Right cardiac atrium (tissue), 5 donors: ENCODE data around the gene TM9SF1. TPM values are rescaled to one million over a fixed set of nuclear protein-coding genes. Genes with fewer than 3 reads are reported as not detected.

Experiments used
- microRNA-seq, 2 donors: library from miRNA; unstranded; fragments of <30 nt; microRNA quantifications; one replicate each; pipeline ENCODE4 v1.2.0, GENCODE V29; 2020 to 2021
- polyA plus RNA-seq: library from polyadenylated mRNA; stranded (reverse); fragments of 200-250 nt; gene quantifications from one replicate; pipeline ENCODE4 v1.2.3, GENCODE V29; 2013
- total RNA-seq, 4 donors: library from RNA; stranded (reverse); fragmentation: NEBNext Ultra II Directional; extraction: Animal tissue kit (Norgen Biotek cat#: 25700); gene quantifications; one replicate each; pipeline ENCODE4 v1.2.1, GENCODE V29; 2021
- donor health status: healthy with polysubstance abuse.
- donor health status: DM: no; HTN: yes; CAD: no.
- donor health status: DM: no; HTN: no; CAD: no.
- donor health status: DM: no; HTN: yes; CAD: no; lungs with severe emphysema.
- donor health status: DM: yes; HTN: yes; CAD: no.

Gene TM9SF1
- total and polyA plus RNA-seq, 5 donors: 14.8 to 37.6 (median 26.5) TPM

Small RNA genes within 50 kb of the gene (microRNA-seq; reads per million reads assigned to microRNA genes)
- gene MIR7703: 0 reads per million in 2 donors

Other genes starting within 250 kb of the TM9SF1 start
Only the 30 nearest of the 35 such genes appear.
- under 1 TPM; 0.17 to 0.45 (median 0.17) TPM for gene CARMIL3, start 143.4 kb downstream of the TM9SF1 start, total RNA-seq
- 0.18 TPM for gene CARMIL3, start 143.4 kb downstream of the TM9SF1 start, polyA plus RNA-seq
- under 1 TPM in 1 of 4 donors, not detected in 3; 0.14 TPM for gene CPNE6, start 123.9 kb downstream of the TM9SF1 start, total RNA-seq
- gene CPNE6, start 123.9 kb downstream of the TM9SF1 start, polyA plus RNA-seq: 0.16 TPM
- 10 to 100 TPM in 1 of 4 donors, 1 to 10 TPM in 3; 4.0 to 11.0 (median 5.3) TPM for gene PCK2, start 101.1 kb downstream of the TM9SF1 start, total RNA-seq
- 3.5 TPM for gene PCK2, start 101.1 kb downstream of the TM9SF1 start, polyA plus RNA-seq
- gene DCAF11, start 80.7 kb downstream of the TM9SF1 start, total RNA-seq: 10 to 100 TPM; 50.6 to 70.7 (median 62.6) TPM
- 33.1 TPM for gene DCAF11, start 80.7 kb downstream of the TM9SF1 start, polyA plus RNA-seq
- 1 to 10 TPM in 3 of 4 donors, under 1 TPM in 1; 0.79 to 2.9 (median 2.4) TPM for gene NRL, start 80.5 kb downstream of the TM9SF1 start, total RNA-seq
- gene NRL, start 80.5 kb downstream of the TM9SF1 start, polyA plus RNA-seq: 2.6 TPM
- 100 to 1,000 TPM in 3 of 4 donors, 10 to 100 TPM in 1; 87.4 to 178 (median 134) TPM for gene FITM1, start 64.8 kb downstream of the TM9SF1 start, total RNA-seq
- 224 TPM for gene FITM1, start 64.8 kb downstream of the TM9SF1 start, polyA plus RNA-seq
- 100 to 1,000 TPM in 3 of 4 donors, 10 to 100 TPM in 1; 99.8 to 112 (median 103) TPM for gene PSME1, start 59.2 kb downstream of the TM9SF1 start, total RNA-seq
- 141 TPM for gene PSME1, start 59.2 kb downstream of the TM9SF1 start, polyA plus RNA-seq
- gene EMC9, start 53.9 kb downstream of the TM9SF1 start, total RNA-seq: 10 to 100 TPM; 17.2 to 18.9 (median 18.1) TPM
- 21.2 TPM for gene EMC9, start 53.9 kb downstream of the TM9SF1 start, polyA plus RNA-seq
- gene PSME2, start 48.8 kb downstream of the TM9SF1 start, total RNA-seq: 10 to 100 TPM; 62.7 to 90.6 (median 67.6) TPM
- 102 TPM for gene PSME2, start 48.8 kb downstream of the TM9SF1 start, polyA plus RNA-seq
- 10 to 100 TPM; 29.2 to 48.4 (median 42.6) TPM for gene RNF31, start 47.9 kb downstream of the TM9SF1 start, total RNA-seq
- gene RNF31, start 47.9 kb downstream of the TM9SF1 start, polyA plus RNA-seq: 27.6 TPM
- 100 to 1,000 TPM in 1 of 4 donors, 10 to 100 TPM in 3; 47.5 to 103 (median 59.0) TPM for gene IRF9, start 34.2 kb downstream of the TM9SF1 start, total RNA-seq
- gene IRF9, start 34.2 kb downstream of the TM9SF1 start, polyA plus RNA-seq: 44.5 TPM
- 1 to 10 TPM; 1.9 to 5.8 (median 3.2) TPM for gene REC8, start 23.4 kb downstream of the TM9SF1 start, total RNA-seq
- 4.1 TPM for gene REC8, start 23.4 kb downstream of the TM9SF1 start, polyA plus RNA-seq
- gene IPO4, start 6.6 kb downstream of the TM9SF1 start, total RNA-seq: 10 to 100 TPM; 10.2 to 22.5 (median 12.1) TPM
- gene IPO4, start 6.6 kb downstream of the TM9SF1 start, polyA plus RNA-seq: 4.1 TPM
- gene TSSK4, start 10.3 kb upstream of the TM9SF1 start, total RNA-seq: under 1 TPM in 2 of 4 donors, not detected in 2; 0.18 to 0.37 TPM
- not detected for gene TSSK4, start 10.3 kb upstream of the TM9SF1 start, polyA plus RNA-seq
- gene CHMP4A, start 18.0 kb upstream of the TM9SF1 start, total RNA-seq: 10 to 100 TPM; 35.2 to 49.3 (median 39.5) TPM
- gene CHMP4A, start 18.0 kb upstream of the TM9SF1 start, polyA plus RNA-seq: 56.3 TPM
- gene MDP1, start 20.6 kb upstream of the TM9SF1 start, total RNA-seq: 10 to 100 TPM; 15.7 to 21.8 (median 18.8) TPM
- gene MDP1, start 20.6 kb upstream of the TM9SF1 start, polyA plus RNA-seq: 26.8 TPM
- gene NEDD8, start 36.9 kb upstream of the TM9SF1 start, total RNA-seq: 100 to 1,000 TPM; 167 to 190 (median 183) TPM
- gene NEDD8, start 36.9 kb upstream of the TM9SF1 start, polyA plus RNA-seq: 302 TPM
- 10 to 100 TPM; 32.4 to 45.4 (median 34.6) TPM for gene GMPR2, start 37.5 kb upstream of the TM9SF1 start, total RNA-seq
- gene GMPR2, start 37.5 kb upstream of the TM9SF1 start, polyA plus RNA-seq: 30.3 TPM
- gene TINF2, start 47.2 kb upstream of the TM9SF1 start, total RNA-seq: 10 to 100 TPM; 38.9 to 45.9 (median 45.3) TPM
- 23.0 TPM for gene TINF2, start 47.2 kb upstream of the TM9SF1 start, polyA plus RNA-seq
- gene TGM1, start 67.7 kb upstream of the TM9SF1 start, total RNA-seq: 1 to 10 TPM in 1 of 4 donors, under 1 TPM in 3; 0.36 to 2.0 (median 0.58) TPM
- 0.16 TPM for gene TGM1, start 67.7 kb upstream of the TM9SF1 start, polyA plus RNA-seq
- 10 to 100 TPM; 18.1 to 21.4 (median 20.8) TPM for gene RABGGTA, start 76.2 kb upstream of the TM9SF1 start, total RNA-seq
- 20.7 TPM for gene RABGGTA, start 76.2 kb upstream of the TM9SF1 start, polyA plus RNA-seq
- gene DHRS1, start 104.3 kb upstream of the TM9SF1 start, total RNA-seq: 10 to 100 TPM in 2 of 4 donors, 1 to 10 TPM in 2; 5.9 to 12.0 (median 10.4) TPM
- gene DHRS1, start 104.3 kb upstream of the TM9SF1 start, polyA plus RNA-seq: 7.2 TPM
- gene NOP9, start 104.4 kb upstream of the TM9SF1 start, total RNA-seq: 10 to 100 TPM; 19.2 to 20.3 (median 19.6) TPM
- gene NOP9, start 104.4 kb upstream of the TM9SF1 start, polyA plus RNA-seq: 9.6 TPM
- 1 to 10 TPM; 5.8 to 8.5 (median 6.9) TPM for gene CIDEB, start 112.5 kb upstream of the TM9SF1 start, total RNA-seq
- 3.6 TPM for gene CIDEB, start 112.5 kb upstream of the TM9SF1 start, polyA plus RNA-seq
- 1 to 10 TPM; 1.2 to 2.1 (median 1.4) TPM for gene LTB4R2, start 114.7 kb upstream of the TM9SF1 start, total RNA-seq
- 0.66 TPM for gene LTB4R2, start 114.7 kb upstream of the TM9SF1 start, polyA plus RNA-seq
- 1 to 10 TPM; 2.2 to 3.1 (median 2.4) TPM for gene LTB4R, start 116.1 kb upstream of the TM9SF1 start, total RNA-seq
- gene LTB4R, start 116.1 kb upstream of the TM9SF1 start, polyA plus RNA-seq: 1.6 TPM
- gene ADCY4, start 139.6 kb upstream of the TM9SF1 start, total RNA-seq: 10 to 100 TPM; 24.1 to 45.3 (median 32.8) TPM
- 33.4 TPM for gene ADCY4, start 139.6 kb upstream of the TM9SF1 start, polyA plus RNA-seq
- 1 to 10 TPM; 2.9 to 7.0 (median 6.4) TPM for gene RIPK3, start 144.6 kb upstream of the TM9SF1 start, total RNA-seq
- gene RIPK3, start 144.6 kb upstream of the TM9SF1 start, polyA plus RNA-seq: 3.8 TPM
- 10 to 100 TPM; 15.7 to 40.0 (median 31.0) TPM for gene NFATC4, start 172.7 kb upstream of the TM9SF1 start, total RNA-seq
- 25.8 TPM for gene NFATC4, start 172.7 kb upstream of the TM9SF1 start, polyA plus RNA-seq
- 10 to 100 TPM in 2 of 4 donors, 1 to 10 TPM in 2; 9.3 to 12.0 (median 10.5) TPM for gene NYNRIN, start 203.6 kb upstream of the TM9SF1 start, total RNA-seq
- gene NYNRIN, start 203.6 kb upstream of the TM9SF1 start, polyA plus RNA-seq: 5.1 TPM